Peyer's patch (tissue), 4 donors: Measurements from ENCODE around the gene KIFC3.

Experiments used
- CTCF ChIP-seq, 6 experiments: fragments of 450-650 bp in 4 of 6; fragments of 200-600 bp in 2 of 6; sonication (generic) in 1 of 6; IDR thresholded peaks; one replicate each; pipeline ENCODE4 v1.5.1; 2017 to 2019; ENCODE audit warnings: antibody characterized with exemption in 6 of 6, mild to moderate bottlenecking in 3 of 6, moderate library complexity in 1 of 6
- POLR2A ChIP-seq, 2 donors: fragments of 450-650 bp; IDR thresholded peaks; one replicate each; pipeline ENCODE4 v1.5.1; 2017; ENCODE audit warnings: antibody characterized with exemption in 2 of 2, mild to moderate bottlenecking in 2 of 2, moderate library complexity in 2 of 2

GRCh38 chr16:57730771-57731730 is 71.2 kb downstream of the KIFC3 start:
- no peak for TF ChIP-seq CTCF (IDR thresholded peaks at IDR 0.05)
- no peak for TF ChIP-seq POLR2A (IDR thresholded peaks at IDR 0.05)
